GM18520 (cell line): ENCODE data around the gene SVOP.
"Not testable (repeated sequence)": the region's sequence is repeated elsewhere in the genome, so short reads cannot be mapped to it uniquely, and the experiment has no call there.

Experiments
- ATAC-seq: cut with Tn5 transposase; IDR thresholded peaks from one replicate; pipeline ENCODE4 v1.9.1; 2021; ENCODE audit not compliant: unreplicated experiment

Gene SVOP

DNA sequence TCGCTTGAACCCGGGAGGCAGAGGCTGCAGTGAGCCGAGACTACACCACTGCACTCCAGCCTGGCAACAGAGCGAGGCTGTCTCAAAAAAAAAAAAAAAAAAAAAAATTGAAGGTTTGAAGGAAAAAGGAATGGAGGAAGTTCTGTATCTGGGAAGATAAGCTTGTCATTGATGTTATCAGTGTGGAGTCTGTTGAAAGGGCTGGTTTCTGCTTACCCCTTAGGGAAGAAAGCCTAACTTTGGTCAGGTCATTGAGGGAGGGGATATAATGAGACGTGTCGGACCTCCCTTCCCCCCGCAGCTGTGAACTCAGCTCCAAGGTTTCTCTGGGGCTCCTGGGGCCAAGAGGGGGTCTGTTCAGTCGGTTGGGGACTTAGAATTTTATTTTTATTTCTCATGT, 124.5 kb downstream of the SVOP start:
- ATAC-seq: no peak

DNA sequence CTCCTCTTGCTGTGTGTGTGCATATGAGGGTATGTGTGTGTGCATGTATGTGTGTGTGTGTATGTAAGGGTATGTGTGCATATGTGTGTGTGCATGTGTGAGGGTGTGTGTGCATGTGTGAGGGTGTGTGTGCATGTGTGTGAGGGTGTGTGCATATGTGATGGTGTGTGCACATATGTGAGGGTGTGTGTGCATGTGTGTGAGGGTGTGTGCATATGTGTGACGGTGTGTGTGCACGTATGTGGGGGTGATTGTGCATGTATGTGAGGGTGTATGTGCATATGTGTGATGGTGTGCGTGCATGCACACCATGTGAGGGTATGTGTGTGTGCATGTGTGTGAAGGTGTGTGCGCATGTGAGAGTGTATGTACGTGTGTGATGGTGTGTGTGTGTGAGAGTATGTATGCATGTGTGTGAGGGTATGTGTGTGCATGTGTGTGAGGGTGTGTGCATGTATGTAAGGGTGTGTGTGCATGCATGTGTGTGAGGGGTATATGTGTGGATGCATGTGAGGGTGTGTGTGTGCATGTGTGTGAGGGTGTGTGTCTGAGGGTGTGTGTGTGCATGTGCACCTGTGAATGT, 125.6 kb downstream of the SVOP start:
- no peak for ATAC-seq

DNA sequence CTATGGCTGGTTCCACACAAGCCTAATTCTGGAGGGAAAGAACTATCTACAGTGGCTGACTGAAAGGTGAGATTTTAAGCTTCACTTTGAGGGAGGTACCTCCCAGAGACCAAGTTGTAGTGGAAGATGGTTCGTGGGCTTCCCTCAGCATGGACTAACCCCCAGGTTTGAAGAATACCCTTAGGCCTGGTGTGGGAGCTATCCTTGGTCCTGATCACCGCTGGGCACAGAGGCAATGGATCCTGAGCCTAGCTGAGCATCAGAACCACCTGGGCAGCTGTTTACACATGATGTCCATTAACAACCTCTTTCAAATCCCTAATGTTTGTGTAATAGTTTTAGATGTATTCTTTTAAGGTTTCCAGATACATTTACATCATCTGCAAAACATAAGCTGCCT, 130.7 kb downstream of the SVOP start:
- ATAC-seq: no peak

DNA sequence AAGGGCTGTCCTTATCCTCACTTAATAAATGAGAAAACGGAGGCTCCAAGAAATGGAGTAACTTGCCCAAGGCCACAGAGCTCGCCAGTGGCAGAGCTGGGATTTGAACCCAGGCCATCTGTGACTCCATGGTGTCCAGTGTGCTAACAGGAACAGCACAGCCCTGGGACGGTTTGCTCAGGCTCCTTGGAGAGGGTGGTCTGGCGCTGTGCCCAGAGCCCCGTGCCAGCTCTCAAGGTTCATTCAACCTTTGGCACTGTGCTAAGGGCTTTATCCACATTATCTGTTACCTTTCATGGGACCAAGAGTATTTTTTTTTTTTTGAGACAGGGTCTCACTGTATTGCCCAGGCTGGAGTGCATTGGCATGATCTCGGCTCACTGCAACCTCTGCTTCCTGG, 132.8 kb downstream of the SVOP start:
- ATAC-seq: no peak

DNA sequence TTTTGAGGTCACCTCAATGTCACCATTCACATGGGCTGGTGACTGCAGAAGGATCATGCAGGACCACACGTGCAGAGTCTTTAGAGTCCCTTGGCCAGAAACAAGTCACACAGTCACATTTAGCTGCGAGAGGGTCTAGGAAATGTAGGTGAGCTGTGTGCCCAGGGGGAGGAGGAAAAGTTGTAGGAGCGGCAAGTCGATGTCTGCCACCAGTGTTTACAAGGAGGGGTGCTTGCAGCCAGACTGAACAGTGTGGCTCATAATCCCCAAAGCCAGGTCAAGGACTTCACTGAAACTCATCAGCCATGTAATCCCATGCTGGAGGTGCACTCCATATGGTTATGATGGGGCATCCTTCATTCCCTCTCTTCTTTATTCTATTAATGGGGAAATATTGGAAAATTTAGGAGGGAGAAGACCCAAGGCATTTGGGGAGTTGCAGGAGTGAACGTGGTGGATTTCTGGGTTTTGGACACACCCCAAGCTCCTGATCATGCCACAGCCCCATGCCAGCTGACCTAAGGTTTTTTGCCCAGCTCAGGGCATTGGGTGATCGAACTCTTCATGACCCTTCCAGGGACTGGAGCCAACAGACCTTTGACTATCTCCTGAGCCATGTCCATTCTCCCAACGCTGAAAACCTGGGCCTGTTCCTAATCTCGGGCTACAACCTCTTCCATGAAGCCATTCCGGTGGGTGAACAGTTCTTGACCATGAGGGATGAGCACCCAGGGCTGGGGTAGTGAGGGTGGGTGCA, 133.8 kb downstream of the SVOP start:
- ATAC-seq: no peak

DNA sequence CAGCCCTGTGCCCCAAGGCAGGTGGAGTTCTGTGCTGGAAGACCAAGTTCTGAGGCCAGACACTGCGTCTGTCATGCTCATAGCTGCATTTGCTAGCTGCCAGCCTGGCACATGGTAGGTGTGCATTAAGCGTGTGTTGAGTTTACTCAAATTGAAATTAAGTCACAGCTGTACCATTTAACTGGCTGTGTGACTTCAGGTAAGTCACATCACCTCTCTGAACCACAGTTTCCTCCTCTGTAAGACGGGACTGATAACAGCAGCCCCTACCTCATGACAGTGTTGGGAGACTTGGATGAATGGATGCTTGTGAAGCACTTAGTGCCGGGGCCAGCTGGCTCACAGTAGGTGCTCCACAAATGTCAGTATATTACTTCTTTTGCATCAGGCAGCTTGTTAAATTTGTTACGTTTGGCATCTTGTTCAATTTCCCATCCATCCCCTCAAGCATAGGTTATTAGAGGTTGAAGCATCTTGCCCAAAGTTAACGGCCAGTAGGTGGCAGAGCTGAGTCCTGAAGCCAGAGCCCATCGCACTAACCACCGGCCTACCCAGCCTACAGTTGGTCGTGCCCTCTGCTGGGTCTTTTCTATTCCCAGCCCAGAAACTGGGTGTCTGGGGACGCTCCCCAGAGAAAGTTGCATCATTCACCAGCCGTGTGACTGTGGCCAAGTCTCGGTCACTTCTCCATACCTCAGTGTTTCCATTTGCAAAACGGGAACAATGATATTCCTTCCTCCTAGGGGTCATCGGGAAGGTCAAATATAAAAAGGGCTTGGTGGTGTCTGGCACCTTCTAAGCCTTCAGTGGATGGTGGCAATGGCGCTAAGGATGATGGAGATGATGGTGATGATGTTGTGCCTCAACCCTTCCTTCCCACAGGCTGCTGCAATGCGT, 136.5 kb downstream of the SVOP start:
- ATAC-seq: no peak

DNA sequence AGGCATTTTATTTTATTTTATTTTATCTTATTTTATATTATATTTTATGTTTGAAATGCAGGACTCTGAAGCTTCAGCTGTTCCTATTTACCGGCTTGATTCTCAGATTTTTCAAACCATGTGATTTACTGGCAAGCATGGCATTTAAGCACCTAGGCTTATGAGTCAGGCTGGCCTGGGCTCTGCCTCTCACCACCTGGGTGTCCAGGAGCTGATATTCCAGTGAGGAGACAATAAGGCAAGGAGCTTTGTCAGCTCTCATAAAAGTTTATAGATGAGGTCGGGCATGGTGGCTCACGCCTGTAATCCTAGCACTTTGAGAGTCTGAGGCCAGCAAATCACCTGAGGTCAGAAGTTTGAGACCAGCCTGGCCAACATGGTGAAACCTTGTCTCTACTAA, 138.9 kb downstream of the SVOP start:
- ATAC-seq: no peak

DNA sequence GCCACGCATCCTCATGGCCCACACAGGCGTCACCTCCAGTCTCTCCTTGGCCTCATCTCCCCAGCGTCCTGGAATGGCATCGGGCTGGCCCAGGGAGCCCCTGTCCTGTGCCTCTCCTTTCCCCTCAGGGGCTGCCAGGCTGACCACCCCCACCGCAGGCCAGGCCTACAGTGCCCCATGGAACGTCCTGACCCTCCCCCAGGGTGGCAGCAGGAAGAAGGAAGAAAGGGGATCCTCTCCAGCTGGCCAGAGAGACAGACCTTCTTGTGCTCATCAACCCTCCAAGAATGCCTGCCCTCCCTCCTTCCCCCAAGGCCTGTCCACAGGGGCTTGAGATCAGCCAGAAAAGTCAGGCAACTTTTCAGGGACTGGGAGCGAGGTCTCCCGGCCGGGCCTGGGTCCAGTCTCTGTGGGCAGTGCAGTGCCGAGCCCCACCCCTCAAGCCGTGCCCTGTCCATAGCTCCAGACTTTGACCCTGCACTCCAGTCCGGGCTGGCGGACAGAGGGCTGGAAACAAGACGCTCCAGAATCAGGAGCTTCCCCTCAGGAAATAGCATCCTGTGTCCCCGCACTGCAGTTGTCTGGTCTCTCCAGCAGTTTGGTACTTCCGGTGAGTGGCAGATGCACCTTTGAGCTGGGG, 141.1 kb downstream of the SVOP start, which contains the start of gene DAO:
Gene DAO, plus strand, starts transcription at position 478 of the 640 bp plus-strand sequence. CDS start 4,915 bp downstream, outside the sequence.
- no peak for ATAC-seq

DNA sequence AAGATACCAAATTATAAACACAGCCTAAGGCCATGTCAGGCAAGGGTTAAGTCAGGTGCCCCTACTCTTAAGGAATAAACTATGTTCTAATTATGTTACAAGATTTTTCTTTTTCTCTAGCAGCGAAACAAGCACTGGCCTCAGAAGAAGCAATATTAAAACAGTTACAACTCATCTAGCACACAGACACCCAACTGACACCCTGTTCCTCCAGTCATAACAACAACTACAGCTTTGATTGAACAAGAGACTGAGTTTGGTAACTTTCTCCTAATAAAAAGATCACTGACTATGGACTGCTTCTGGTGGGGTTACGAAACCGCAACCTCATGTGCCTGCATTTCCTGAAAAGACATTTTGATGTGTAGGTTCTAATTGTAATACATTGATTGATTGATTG, 144.3 kb downstream of the SVOP start:
- ATAC-seq: no peak

DNA sequence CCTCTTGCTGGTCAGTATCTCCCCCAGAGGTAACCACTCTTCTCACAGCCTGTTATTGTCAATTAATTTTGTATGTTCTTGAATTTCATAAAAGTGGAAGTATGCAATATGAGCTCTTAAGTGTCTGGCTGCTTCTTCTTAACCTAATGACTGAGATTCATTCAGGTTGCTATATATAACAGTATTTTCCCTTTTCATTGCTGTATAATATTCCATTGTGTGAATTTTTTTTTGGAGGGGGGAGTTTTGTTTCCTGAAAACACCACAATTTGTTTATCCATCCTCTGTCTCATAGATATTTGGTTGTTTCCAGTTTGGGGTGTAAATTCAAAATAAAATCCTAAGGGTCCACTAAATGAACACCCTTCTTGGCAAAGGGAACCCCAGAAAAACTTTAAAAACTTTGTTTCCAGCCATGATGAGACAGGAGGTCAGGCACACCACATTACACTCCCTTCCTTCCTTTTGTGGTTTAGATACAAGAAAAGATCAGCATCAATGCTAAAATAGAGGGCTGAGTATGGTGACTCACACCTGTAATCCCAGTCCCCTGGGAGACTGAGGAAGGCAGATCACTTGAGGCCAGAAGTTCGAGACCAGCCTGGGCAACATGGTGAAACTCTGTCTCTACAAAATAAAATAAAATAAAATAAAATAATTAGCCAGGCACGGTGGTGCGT, 145.0 kb downstream of the SVOP start:
- no peak for ATAC-seq

DNA sequence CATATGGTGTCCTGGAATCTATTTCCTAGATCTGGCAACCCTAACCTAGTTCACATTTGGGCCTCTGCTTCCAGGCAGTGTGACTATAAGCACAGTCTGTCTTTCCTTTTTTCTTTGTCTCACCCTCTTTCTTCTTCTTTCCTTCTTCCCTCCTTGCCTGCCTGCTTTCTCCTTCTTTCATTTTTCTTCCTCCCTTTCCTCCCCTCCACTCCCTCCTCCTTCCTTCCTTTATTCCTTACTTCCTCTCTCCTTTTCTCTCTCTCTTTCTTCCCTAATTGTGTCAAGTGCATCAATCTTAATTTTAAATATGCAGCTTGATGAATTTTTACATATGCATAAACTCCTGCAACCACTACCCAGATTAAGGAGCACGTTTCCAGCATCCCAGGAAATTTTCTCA, 145.6 kb downstream of the SVOP start:
- ATAC-seq: no peak

DNA sequence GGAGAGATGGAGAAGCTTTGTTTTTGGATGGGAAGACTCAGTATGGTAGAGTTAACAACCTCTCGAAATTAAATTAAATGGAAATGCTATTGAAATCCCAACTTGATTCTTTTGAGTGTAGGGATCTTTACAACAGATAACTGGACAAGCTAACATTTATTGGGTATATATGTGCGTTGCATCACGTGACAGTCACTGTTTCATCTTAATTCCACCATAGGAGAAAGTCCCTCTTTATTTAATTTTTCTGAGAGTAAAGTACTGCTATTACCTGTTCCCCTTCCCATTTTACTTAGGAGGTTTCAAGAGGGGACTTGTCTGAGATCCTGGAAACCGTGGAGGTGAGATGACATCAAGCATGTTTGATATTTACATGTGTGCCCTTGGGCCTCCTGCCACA, 152.1 kb downstream of the SVOP start:
- ATAC-seq: no peak

DNA sequence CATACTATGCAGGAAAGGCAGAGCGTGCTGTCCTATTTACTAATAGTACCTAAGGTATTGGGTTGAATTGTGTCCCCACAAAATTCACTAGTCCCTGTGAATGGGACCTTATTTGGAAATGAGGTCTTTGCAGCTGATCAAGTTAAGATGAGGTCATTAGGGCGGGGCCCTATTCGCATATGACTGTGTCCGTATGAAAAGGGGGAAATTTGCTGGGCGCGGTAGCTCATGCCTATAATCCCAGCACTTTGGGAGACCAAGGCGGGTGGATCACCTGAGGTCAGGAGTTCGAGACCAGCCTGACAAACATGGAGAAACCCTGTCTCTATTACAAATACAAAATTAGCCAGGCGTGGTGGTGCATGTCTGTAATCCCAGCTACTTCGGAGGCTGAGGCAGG, 154.8 kb downstream of the SVOP start:
- not testable (repeated sequence) for ATAC-seq

DNA sequence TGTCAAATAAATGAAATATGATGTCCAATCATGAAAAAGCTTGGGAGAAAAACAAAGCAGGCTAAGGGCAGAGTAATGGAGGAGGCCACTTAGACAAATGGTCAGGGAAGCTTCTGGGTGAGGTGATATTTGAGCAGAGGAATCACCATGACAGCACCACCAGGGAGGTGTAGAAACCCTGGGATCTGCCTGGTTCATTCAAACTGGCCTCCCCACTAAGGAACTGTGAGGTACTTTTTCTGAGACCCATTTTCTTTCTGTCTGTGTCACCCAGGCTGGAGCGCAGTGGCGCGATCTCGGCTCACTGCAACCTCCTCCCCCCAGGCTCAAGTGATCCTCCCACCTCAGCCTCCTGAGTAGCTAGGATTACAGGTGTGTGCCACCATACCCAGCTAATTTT, 155.7 kb downstream of the SVOP start:
- ATAC-seq: no peak

DNA sequence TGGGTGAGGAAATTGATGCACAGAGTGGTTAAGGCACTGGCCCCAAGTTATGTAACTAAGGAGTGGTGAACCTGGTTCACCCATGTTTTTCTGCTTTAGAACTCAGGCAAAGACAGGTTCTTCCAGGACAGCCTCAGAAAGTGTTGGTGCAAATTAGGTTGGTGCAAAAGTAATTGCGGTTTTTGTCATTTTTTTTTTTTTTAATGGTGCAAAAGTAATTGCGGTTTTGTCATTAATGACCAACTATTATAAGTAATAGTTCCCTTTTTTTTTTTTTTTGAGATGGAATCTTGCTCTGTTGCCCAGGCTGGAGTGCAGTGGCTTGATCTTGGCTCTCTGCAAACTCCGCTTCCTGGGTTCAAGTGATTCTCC, 158.3 kb downstream of the SVOP start:
- ATAC-seq: no peak

DNA sequence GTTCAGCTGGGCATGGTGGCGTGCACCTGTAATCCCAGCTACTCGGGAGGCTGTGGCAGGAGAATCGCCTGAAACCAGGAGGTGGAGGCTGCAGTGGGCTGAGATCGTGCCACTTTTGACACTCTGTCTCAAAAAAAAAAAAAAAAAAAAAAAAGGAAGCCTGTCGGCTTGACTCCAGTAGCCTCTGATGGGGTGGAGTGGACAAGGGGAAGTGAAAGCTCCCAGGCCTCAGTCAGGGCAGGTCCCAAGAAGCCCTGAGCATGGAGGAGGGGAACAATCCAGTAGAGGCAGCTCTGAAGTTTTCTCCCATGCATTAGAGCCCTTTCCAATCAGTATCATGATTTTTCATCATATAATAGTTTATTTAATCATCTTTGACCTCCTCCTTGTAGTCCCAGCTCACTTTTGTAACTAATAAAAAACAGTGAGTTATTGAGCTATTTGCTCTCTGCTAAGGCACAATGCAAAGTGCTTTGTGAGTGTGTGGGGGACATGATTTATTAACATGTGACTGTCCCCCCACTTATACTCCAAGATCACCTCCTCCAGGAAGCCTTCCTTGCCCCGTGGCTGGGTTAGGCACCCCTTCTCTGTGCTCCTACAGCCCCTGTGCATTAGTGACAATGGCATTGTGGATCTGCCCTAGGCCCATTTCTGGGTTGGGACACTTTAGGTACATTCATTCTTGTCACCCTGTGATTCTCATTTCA, 158.8 kb downstream of the SVOP start:
- ATAC-seq: no peak

DNA sequence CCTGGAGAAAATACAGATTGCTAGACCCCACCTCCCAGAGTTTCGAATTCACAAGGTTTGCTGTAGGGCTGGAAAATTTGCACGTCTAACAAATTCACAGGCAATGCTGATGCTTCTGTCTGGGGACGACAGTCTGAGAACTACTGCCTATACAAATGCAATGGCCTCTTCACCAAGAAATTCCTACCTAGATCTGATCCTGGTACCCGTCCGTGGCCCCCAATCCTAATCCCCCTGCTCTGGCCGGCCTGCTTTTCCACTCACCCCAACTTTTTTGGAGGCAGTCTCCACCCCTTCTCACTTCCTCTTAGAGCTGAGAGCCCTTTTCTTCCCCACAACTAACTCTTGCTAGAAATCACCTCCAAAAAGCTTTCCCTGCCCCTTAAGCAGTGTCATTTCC, 160.4 kb downstream of the SVOP start:
- ATAC-seq: no peak

DNA sequence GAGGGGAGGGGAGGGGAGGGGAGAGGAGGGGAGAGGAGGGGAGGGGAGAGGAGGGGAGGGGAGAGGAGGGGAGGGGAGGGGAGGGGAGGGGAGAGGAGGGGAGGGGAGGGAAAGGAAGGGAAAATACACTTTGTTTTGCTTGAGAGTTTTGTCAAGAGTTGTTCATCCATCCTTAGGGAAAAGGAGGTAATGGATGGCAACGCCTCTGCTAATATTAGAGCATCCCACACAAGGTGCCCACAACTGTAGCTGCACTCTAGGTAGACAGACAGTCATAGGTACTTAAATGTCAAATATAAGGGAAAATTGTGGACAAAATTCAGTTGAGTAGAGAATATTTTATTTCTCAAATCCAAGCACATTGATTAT, 161.0 kb downstream of the SVOP start:
- ATAC-seq: no peak

DNA sequence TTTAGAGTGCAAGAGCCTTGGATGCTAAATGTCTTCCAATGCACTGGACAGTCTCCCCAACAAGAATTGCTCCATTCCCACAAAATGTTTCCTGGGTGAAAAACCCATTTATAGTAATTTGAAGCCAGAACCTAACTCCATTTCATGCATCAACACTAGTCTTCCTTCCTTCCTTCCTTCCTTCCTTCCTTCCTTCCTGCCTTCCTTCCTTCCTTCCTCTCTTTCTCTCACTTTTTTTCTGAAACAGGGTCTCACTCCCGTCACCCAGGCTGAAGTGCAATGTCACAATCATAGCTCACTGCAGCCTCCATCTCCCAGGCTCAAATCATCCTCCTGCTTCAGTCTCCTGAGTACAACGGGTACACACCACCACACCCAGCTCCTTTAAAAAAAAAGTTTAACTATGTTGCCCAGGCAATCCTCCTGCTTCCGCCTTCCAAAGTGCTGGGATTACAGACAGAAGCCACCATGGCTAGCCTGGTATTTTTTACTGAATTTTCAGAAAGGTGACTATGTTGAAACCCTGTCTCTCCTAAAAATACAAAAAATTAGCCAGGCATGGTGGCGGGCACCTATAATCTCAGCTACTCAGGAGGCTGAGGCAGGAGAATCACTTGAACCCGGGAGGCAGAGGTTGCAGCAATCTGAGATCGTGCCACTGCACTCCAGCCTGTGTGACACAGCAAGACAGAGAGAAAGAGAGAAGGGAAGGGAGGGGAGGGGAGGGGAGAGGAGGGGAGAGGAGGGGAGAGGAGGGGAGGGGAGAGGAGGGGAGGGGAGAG, 161.5 kb downstream of the SVOP start:
- ATAC-seq: not testable (repeated sequence)
